HCT116 (cell line): Measurements from ENCODE around the gene PDE4B.

ENCODE experiments used
- CTCF ChIP-seq, 3 experiments: fragments of 200-600 bp in 1 of 3; sonication (generic) in 1 of 3; IDR thresholded peaks in 2 of 3; conservative IDR thresholded peaks in 1 of 3; 2 replicates each; pipeline ENCODE4 v1.5.1; 2012 to 2017; ENCODE audit warnings: low read depth in 2 of 3, low read length in 2 of 3, antibody characterized with exemption in 1 of 3, borderline replicate concordance in 1 of 3, control low read depth in 1 of 3, mild to moderate bottlenecking in 1 of 3, mixed read lengths in 1 of 3, mixed run types in 1 of 3, moderate library complexity in 1 of 3; ENCODE audit not compliant: insufficient read depth in 1 of 3
- ELF1 ChIP-seq: IDR thresholded peaks from 2 replicates; pipeline ENCODE4 v1.6.1; 2012; ENCODE audit warnings: low read depth, borderline replicate concordance
- FOSL1 ChIP-seq: IDR thresholded peaks from 2 replicates; pipeline ENCODE4 v1.6.1; 2012; ENCODE audit warnings: low read depth
- MAX ChIP-seq: IDR thresholded peaks from 2 replicates; pipeline ENCODE4 v1.6.1; 2012
- POLR2A ChIP-seq: IDR thresholded peaks from 2 replicates; pipeline ENCODE4 v1.7.0; 2011; ENCODE audit warnings: borderline replicate concordance; ENCODE audit not compliant: insufficient read depth, insufficient read length; ENCODE audit errors: extremely low read depth
- POLR2AphosphoS5 ChIP-seq: IDR thresholded peaks from 2 replicates; pipeline ENCODE4 v1.6.1; 2011; ENCODE audit warnings: mild to moderate bottlenecking, low read depth, low read length, moderate library complexity
- REST ChIP-seq: IDR thresholded peaks from 2 replicates; pipeline ENCODE4 v1.6.1; 2012; ENCODE audit warnings: low read depth
- SIN3A ChIP-seq: IDR thresholded peaks from 2 replicates; pipeline ENCODE4 v1.6.1; 2012; ENCODE audit warnings: low read depth

- TF ChIP-seq FOSL1 (no peak), REST (no peak), CTCF (IDR thresholded peaks at IDR 0.05 in 2 of 3, conservative IDR thresholded peaks at IDR 0.05 in 1 of 3; ENCODE audit: borderline replicate concordance in 1 of 3, insufficient read depth in 1 of 3, low read depth in 2 of 3, low read length in 2 of 3) (no peak), POLR2AphosphoS5 (no peak), ELF1 (no peak), POLR2A (no peak), SIN3A (no peak), MAX (no peak)
These were observed 363.4 kb downstream of the PDE4B start for GRCh38 chr1:66156144-66156543.
